Neutrophil (primary cell): Measurements from ENCODE around the gene DUSP16.
A peak's percentile ranks its signal among the peaks of the same experiment; 100 is the strongest.

Experiments used
- H3K27ac ChIP-seq: fragments of 200-600 bp; sonication (generic); 2 replicates; pipeline ENCODE4 v1.5.1; 2016; ENCODE audit warnings: mild to moderate bottlenecking, moderate library complexity
- H3K27me3 ChIP-seq: fragments of 200-600 bp; sonication (generic); 2 replicates; pipeline ENCODE4 v1.6.0; 2016; ENCODE audit warnings: mild to moderate bottlenecking
- H3K36me3 ChIP-seq: fragments of 200-600 bp; sonication (generic); 2 replicates; pipeline ENCODE4 v1.5.1; 2017
- H3K4me1 ChIP-seq, 2 experiments: fragments of 200-600 bp in 1 of 2; sonication (generic) in 1 of 2; 1 replicate in 1 of 2; 2 replicates in 1 of 2; pipeline versions ENCODE4 v1.5.1 to v1.6.1; 2013 to 2016; ENCODE audit warnings: low read depth in 1 of 2, low read length in 1 of 2, mild to moderate bottlenecking in 1 of 2, moderate library complexity in 1 of 2; ENCODE audit not compliant: control insufficient read depth in 1 of 2, insufficient read depth in 1 of 2
- H3K4me3 ChIP-seq, 2 experiments: fragments of 200-600 bp in 1 of 2; sonication (generic) in 1 of 2; 1 replicate in 1 of 2; 2 replicates in 1 of 2; pipeline ENCODE4 v1.5.1; 2013 to 2016; ENCODE audit warnings: low read depth in 1 of 2, low read length in 1 of 2, mild to moderate bottlenecking in 1 of 2, moderate library complexity in 1 of 2
- H3K9me3 ChIP-seq: fragments of 200-600 bp; sonication (generic); 2 replicates; pipeline ENCODE4 v1.5.1; 2016
- TF ChIP-seq, protein P1 (sequence below): fragments of 200-600 bp; sonication (generic); IDR thresholded peaks from 2 replicates; pipeline ENCODE4 v1.5.1; 2016; ENCODE audit warnings: antibody characterized with exemption

DUSP16 gene

DNA sequence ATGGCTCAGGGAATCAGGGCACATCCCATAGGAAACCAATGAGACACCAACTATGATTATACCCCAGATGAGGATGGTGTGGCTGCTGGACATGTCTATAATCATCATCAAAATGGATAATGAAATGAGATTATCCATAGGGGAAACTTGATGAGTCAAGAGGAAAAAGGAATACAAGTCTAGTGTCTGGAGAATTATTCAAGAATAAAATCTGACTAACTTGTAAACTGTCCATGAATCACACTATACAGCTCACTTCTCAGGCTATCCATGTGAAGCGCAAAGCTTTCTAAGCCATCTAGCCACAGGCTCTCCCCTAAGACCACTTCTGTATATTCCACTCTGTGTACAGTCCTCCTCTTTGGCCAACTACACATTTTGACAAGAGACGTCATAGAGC is 52.5 kb downstream of the DUSP16 start:
- H3K27ac ChIP-seq, result no peak overlapping the region
- peaks cover 23 to 34% of the 10 kb centered on the region in 2 experiments for H3K4me1 ChIP-seq
- TF ChIP-seq, protein P1, sequence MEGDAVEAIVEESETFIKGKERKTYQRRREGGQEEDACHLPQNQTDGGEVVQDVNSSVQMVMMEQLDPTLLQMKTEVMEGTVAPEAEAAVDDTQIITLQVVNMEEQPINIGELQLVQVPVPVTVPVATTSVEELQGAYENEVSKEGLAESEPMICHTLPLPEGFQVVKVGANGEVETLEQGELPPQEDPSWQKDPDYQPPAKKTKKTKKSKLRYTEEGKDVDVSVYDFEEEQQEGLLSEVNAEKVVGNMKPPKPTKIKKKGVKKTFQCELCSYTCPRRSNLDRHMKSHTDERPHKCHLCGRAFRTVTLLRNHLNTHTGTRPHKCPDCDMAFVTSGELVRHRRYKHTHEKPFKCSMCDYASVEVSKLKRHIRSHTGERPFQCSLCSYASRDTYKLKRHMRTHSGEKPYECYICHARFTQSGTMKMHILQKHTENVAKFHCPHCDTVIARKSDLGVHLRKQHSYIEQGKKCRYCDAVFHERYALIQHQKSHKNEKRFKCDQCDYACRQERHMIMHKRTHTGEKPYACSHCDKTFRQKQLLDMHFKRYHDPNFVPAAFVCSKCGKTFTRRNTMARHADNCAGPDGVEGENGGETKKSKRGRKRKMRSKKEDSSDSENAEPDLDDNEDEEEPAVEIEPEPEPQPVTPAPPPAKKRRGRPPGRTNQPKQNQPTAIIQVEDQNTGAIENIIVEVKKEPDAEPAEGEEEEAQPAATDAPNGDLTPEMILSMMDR, result no peak

DNA sequence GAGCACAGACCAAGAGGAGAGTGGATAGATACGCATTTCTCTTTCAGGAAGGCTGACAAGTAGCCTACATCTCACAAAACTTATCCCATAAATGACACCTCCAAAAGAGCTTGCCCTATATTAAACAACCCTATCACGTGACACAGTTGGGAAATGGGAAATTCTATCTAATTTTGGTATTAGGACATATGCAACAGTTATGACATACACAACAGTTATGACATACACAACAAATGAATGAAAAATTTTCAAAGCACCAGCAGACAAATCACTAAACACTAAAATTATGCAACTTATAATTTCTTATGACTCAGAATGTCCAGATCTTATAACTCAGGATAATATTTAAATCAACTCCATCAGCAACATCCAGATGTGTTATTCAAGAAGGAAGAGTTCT is 54.1 kb downstream of the DUSP16 start:
- TF ChIP-seq, protein P1, result no peak
- peak overlapping the region; percentile 45 for H3K27ac ChIP-seq
- H3K4me3 ChIP-seq, result no peak overlapping the region

More for the DNA sequence above, 52.5 kb downstream of the DUSP16 start:
- Histone ChIP-seq H3K27me3 (no peaks in the 10 kb centered on the region), H3K36me3 (no peaks in the 10 kb centered on the region), H3K4me3 (no peak overlapping the region), H3K9me3 (no peaks in the 10 kb centered on the region)

DNA sequence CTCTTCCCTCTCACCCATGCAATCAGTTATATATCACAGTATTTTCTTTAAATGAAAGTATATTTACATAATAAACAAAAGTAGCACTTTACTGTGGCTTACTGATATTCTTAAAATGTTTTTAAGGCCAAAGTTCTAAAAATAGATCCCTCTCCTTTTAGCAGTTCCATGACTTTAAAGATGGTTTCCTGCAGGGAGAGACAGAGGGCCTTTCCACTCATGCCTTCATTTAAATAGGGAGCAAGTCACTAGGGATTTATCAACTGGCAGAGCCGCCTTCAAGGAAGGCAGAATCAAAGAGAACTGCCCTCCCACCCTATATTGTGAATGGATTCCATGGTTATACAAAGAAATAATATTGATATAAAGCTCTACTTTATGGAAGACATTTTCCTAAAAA is 55.5 kb downstream of the DUSP16 start:
- no peaks in the 10 kb centered on the region for H3K36me3 ChIP-seq
- H3K9me3 ChIP-seq, result no peaks in the 10 kb centered on the region
- no peak overlapping the region for H3K27ac ChIP-seq
- no peak overlapping the region for H3K4me3 ChIP-seq
- H3K27me3 ChIP-seq, result no peaks in the 10 kb centered on the region
- peaks cover 23 to 34% of the 10 kb centered on the region in 2 experiments for H3K4me1 ChIP-seq
- TF ChIP-seq, protein P1, result no peak

More for the DNA sequence above, 54.1 kb downstream of the DUSP16 start:
- peaks cover 23 to 34% of the 10 kb centered on the region in 2 experiments for H3K4me1 ChIP-seq
- no peaks in the 10 kb centered on the region for H3K36me3 ChIP-seq
- no peaks in the 10 kb centered on the region for H3K27me3 ChIP-seq
- no peaks in the 10 kb centered on the region for H3K9me3 ChIP-seq

DNA sequence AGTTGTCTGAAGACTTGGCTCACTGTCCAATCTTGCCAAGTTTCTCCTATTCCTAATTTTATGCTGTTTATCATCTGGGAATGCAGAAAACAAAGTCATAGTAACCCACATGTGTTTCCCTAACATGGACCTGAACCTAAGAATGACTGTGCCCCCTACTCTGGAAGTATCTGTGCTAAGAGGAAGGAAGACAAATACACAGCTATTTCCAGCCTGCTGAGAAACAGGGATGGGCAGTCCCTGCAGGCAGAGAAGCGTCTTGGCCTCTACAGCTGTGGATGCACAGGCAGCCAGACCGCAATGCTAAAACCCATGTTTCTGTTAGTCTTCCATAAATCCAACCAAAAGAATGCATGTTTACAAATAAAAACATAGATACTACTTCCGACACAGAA is 56.2 kb downstream of the DUSP16 start:
- no peaks in the 10 kb centered on the region for H3K36me3 ChIP-seq
- H3K4me3 ChIP-seq, result no peak overlapping the region
- H3K27ac ChIP-seq, result no peak overlapping the region
- no peaks in the 10 kb centered on the region for H3K9me3 ChIP-seq
- no peaks in the 10 kb centered on the region for H3K27me3 ChIP-seq
- TF ChIP-seq, protein P1, result no peak
- H3K4me1 ChIP-seq, result peaks cover 23 to 34% of the 10 kb centered on the region in 2 experiments

DNA sequence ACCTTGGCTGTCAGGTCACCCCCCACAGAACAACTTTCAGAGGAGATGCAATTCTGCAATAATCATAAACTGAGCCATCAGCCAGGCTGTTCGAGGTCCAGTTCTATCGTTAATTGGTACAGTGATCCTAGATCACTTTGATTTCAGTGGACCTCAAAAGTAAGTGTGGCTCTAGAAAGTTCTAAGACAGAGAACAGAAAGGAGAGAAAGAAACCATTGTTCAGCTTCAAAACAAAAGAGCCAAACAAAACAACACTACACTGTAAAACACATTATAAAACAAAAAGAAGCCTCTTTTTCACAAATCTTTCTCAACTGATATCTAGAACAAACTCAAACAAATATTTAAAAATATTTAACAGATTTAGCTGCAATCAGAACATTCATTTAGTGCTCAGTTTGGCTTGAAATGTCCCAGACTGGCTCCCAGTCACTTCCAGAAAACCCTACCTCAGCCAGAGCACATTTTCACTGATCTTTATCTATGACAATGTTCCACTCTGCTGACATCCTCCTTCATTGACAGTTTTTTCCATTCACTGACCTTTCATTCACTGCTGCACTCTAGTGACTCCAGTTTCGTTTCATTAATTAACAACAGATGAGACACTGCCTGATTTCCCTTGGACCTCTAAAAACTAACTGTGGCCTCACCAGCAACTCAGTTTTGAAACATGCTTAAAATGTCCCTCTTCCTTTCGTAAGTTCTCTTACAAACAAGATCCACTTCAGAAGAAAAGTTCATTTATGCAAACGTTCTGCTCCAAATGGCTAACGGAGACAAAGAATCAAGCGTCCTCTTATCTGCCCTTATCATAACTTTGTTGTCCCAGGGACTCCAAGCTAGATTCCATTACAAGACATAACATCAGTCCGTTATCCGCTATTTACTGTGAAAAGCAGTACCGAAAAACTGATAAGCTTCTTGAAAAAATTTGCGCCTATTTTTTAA is 56.8 kb downstream of the DUSP16 start:
- H3K27ac ChIP-seq, result no peak overlapping the region
- peaks cover 23 to 34% of the 10 kb centered on the region in 2 experiments for H3K4me1 ChIP-seq

More for the DNA sequence above, 56.8 kb downstream of the DUSP16 start:
- TF ChIP-seq, protein P1, result no peak
- H3K27me3 ChIP-seq, result no peaks in the 10 kb centered on the region
- H3K9me3 ChIP-seq, result no peaks in the 10 kb centered on the region
- H3K4me3 ChIP-seq, result no peak overlapping the region
- H3K36me3 ChIP-seq, result no peaks in the 10 kb centered on the region
